Body of pancreas (tissue), 4 donors: ENCODE results near the gene GYS1. TPM values are rescaled to one million over a fixed set of nuclear protein-coding genes. Genes with fewer than 3 reads are reported as not detected.
"Not testable (repeated sequence)": the region's sequence is repeated elsewhere in the genome, so short reads cannot be mapped to it uniquely, and the experiment has no call there.

Experiments used
- ATAC-seq: fragments of 150-250 bp; one replicate; pipeline ENCODE4 v1.9.1; 2016
- DNase-seq, 4 donors: peaks; one replicate each; pipeline ENCODE4 v3.0.0-alpha.2; 2019
- H3K27ac ChIP-seq, 4 donors: fragments of 200-600 bp; sonication (generic); 1 replicate in 3 of 4; 2 replicates in 1 of 4; pipeline versions ENCODE4 v1.5.1 to v1.6.1; 2016 to 2019; ENCODE audit warnings: mild to moderate bottlenecking in 1 of 4, mixed read lengths in 1 of 4, moderate library complexity in 1 of 4
- H3K27me3 ChIP-seq, 2 donors: fragments of 200-600 bp; sonication (generic); one replicate each; pipeline ENCODE4 v1.6.0; 2016; ENCODE audit warnings: mild to moderate bottlenecking in 1 of 2
- H3K36me3 ChIP-seq, 2 donors: fragments of 200-600 bp; sonication (generic); replicated peaks in 1 of 2; 2 replicates each; pipeline ENCODE4 v1.5.1; 2016; ENCODE audit warnings: low read depth in 2 of 2; ENCODE audit not compliant: insufficient read depth in 1 of 2
- H3K4me1 ChIP-seq: fragments of 200-600 bp; sonication (generic); one replicate; pipeline ENCODE4 v1.6.0; 2016
- H3K4me3 ChIP-seq, 2 donors: fragments of 200-600 bp; sonication (generic); 1 replicate in 1 of 2; 2 replicates in 1 of 2; pipeline ENCODE4 v1.5.1; 2016 to 2019
- H3K9me3 ChIP-seq, 3 donors: fragments of 200-600 bp; sonication (generic); 1 replicate in 2 of 3; 2 replicates in 1 of 3; pipeline ENCODE4 v1.5.1; 2016
- CTCF ChIP-seq, 7 experiments: fragments of 450-650 bp in 4 of 7; fragments of 200-600 bp in 3 of 7; sonication (generic) in 3 of 7; IDR thresholded peaks; one replicate each; pipeline ENCODE4 v1.5.1; 2016 to 2019; ENCODE audit warnings: antibody characterized with exemption in 7 of 7
- POLR2A ChIP-seq, 3 donors: fragments of 450-650 bp; IDR thresholded peaks; one replicate each; pipeline ENCODE4 v1.6.1; 2016; ENCODE audit warnings: antibody characterized with exemption in 3 of 3, mild to moderate bottlenecking in 2 of 3
- WGBS, 2 donors: methylation state at CpG; one replicate each; pipeline ENCODE4 v1.1.5; 2017; 5-methylcytosine and 5-hydroxymethylcytosine counted together
- intact Hi-C: fragments of 100-400 bp; cut with DNase I; formaldehyde crosslinking; loops from one replicate; pipeline ENCODE4 v1.15.1; 2023
- total RNA-seq, 2 donors: library from RNA; depleted of rRNA; stranded (reverse); fragments of >200 nt; gene quantifications; one replicate each; pipeline ENCODE4 v1.1.0, GENCODE V29; 2016

The GYS1 gene
- total RNA-seq, 2 donors from 2014 or later, result 7.5 to 17.8 TPM

GRCh38 chr19:48928164-48929025 lies 64.7 kb downstream of the GYS1 start:
- Histone ChIP-seq H3K36me3 (no peaks in the 10 kb centered on the region), H3K27ac (no peak overlapping the region), H3K4me3 (no peak overlapping the region), H3K4me1 (peaks cover 12% of the 10 kb centered on the region), H3K27me3 (no peaks in the 10 kb centered on the region), H3K9me3 (no peaks in the 10 kb centered on the region)
- no peak for ATAC-seq
- TF ChIP-seq CTCF (IDR thresholded peaks at IDR 0.05) (no peak), POLR2A (IDR thresholded peaks at IDR 0.05) (no peak)
- peak in 1 of 4 donors; percentile 12 for DNase-seq
- intact Hi-C loops, result no loop called here
- 71 to 79% methylated on average over 14 to 15 of the region's 15 CpGs for WGBS, 2 donors

- 85 to 89% methylated on average over 15 to 17 of the region's 17 CpGs for WGBS, 2 donors
- H3K36me3 ChIP-seq, H3K4me3 ChIP-seq: not testable (repeated sequence)
Measured at GRCh38 chr19:48927692-48928091, 65.4 kb downstream of the GYS1 start.

GRCh38 chr19:48926909-48927308 lies 66.2 kb downstream of the GYS1 start:
- Histone ChIP-seq H3K27ac (no peak overlapping the region), H3K9me3 (no peaks in the 10 kb centered on the region), H3K36me3 (peaks cover 0 to 3% of the 10 kb centered on the region in 2 donors), H3K4me3 (no peak overlapping the region), H3K27me3 (no peaks in the 10 kb centered on the region), H3K4me1 (peaks cover 6% of the 10 kb centered on the region)
- DNase-seq (peak; percentile 30 to 75 (median 52)), ATAC-seq (peak; percentile 70)
- intact Hi-C loops, result no loop called here
- TF ChIP-seq CTCF (IDR thresholded peaks at IDR 0.05) (no peak), POLR2A (IDR thresholded peaks at IDR 0.05) (no peak)
- WGBS, 2 donors, result 10 to 21% methylated on average over 10 of the region's 10 CpGs

More at GRCh38 chr19:48927692-48928091, 65.4 kb downstream of the GYS1 start:
- DNase-seq, H3K9me3 ChIP-seq, ATAC-seq, intact Hi-C loops, H3K27me3 ChIP-seq, H3K27ac ChIP-seq, H3K4me1 ChIP-seq: not testable (repeated sequence)

GRCh38 chr19:48925890-48926289 lies 67.2 kb downstream of the GYS1 start:
- H3K4me1 ChIP-seq, intact Hi-C loops, H3K27ac ChIP-seq, ATAC-seq, H3K4me3 ChIP-seq, H3K36me3 ChIP-seq, H3K27me3 ChIP-seq, DNase-seq, H3K9me3 ChIP-seq: not testable (repeated sequence)
- 77 to 89% methylated on average over 8 of the region's 8 CpGs for WGBS, 2 donors

GRCh38 chr19:48925240-48925843 lies 67.8 kb downstream of the GYS1 start:
- no peaks in the 10 kb centered on the region for H3K9me3 ChIP-seq
- no peaks in the 10 kb centered on the region for H3K27me3 ChIP-seq
- TF ChIP-seq POLR2A (IDR thresholded peaks at IDR 0.05) (no peak), CTCF (IDR thresholded peaks at IDR 0.05) (no peak)
- no peak overlapping the region for H3K4me3 ChIP-seq
- DNase-seq (no peak), ATAC-seq (no peak)
- no peak overlapping the region for H3K27ac ChIP-seq
- peaks cover 6% of the 10 kb centered on the region for H3K4me1 ChIP-seq
- intact Hi-C loops, result no loop called here
- H3K36me3 ChIP-seq, result peaks cover 2 to 3% of the 10 kb centered on the region in 2 donors
- 74 to 75% methylated on average over 7 to 11 of the region's 11 CpGs for WGBS, 2 donors
